Calu3 (cell line): ENCODE results near the gene PRKAA1. TPM values are rescaled to one million over a fixed set of nuclear protein-coding genes. Genes with fewer than 3 reads are reported as not detected.
A peak's percentile ranks its signal among the peaks of the same experiment; 100 is the strongest.

Experiments
- BruUV-seq: library from RNA; stranded (reverse); fragments of 400-500 nt; replicated peaks from 2 replicates; lab custom pipeline; 2021; lab: Mats Ljungman, UMichigan
- CTCF ChIA-PET: fragments of 300-600 bp; sonication (Branson Sonifier 250); formaldehyde crosslinking; loops from one replicate; lab custom pipeline; 2022; ENCODE audit warnings: antibody characterized with exemption; lab: Charles Lee
- DNase-seq: peaks from one replicate; pipeline ENCODE4 v3.0.0; 2022
- H3K27ac Mint-ChIP-seq: one replicate; pipeline ENCODE4 v1.8.0; 2022; ENCODE audit warnings: mixed read lengths; ENCODE audit not compliant: unreplicated experiment
- H3K27me3 Mint-ChIP-seq: one replicate; pipeline ENCODE4 v1.8.0; 2022; ENCODE audit warnings: mixed read lengths; ENCODE audit not compliant: unreplicated experiment
- H3K36me3 Mint-ChIP-seq: one replicate; pipeline ENCODE4 v1.8.0; 2022; ENCODE audit warnings: mild to moderate bottlenecking, moderate library complexity, mixed read lengths; ENCODE audit not compliant: insufficient read depth, unreplicated experiment
- H3K4me1 Mint-ChIP-seq: one replicate; pipeline ENCODE4 v1.8.0; 2022; ENCODE audit warnings: mild to moderate bottlenecking, low read depth, mixed read lengths; ENCODE audit not compliant: unreplicated experiment
- H3K4me3 Mint-ChIP-seq: one replicate; pipeline ENCODE4 v1.8.0; 2022; ENCODE audit warnings: mild to moderate bottlenecking, low read depth, moderate library complexity, mixed read lengths; ENCODE audit not compliant: unreplicated experiment
- H3K9me3 Mint-ChIP-seq: one replicate; pipeline ENCODE4 v1.8.0; 2022; ENCODE audit warnings: low read depth, mixed read lengths; ENCODE audit not compliant: unreplicated experiment
- CTCF ChIP-seq: fragments of 200-600 bp; IDR thresholded peaks from one replicate; pipeline ENCODE4 v1.8.0; 2022; ENCODE audit warnings: antibody characterized with exemption; ENCODE audit not compliant: unreplicated experiment
- intact Hi-C: fragments of 100-400 bp; cut with micrococcal nuclease; formaldehyde crosslinking; loops from one replicate; pipeline ENCODE4 v1.10.0; 2022; ENCODE audit not compliant: unreplicated experiment
- total RNA-seq: library from RNA; stranded (reverse); gene quantifications from 2 replicates; pipeline ENCODE4 v1.2.3, GENCODE V29; 2022

Gene PRKAA1
- total RNA-seq, 1 experiment from 2014 or later, result 118 TPM

GRCh38 chr5:40784916-40785315, 13.3 kb downstream of the PRKAA1 start:
- intact Hi-C loops, result loop anchor here (1.0 kb wide), 1 partner anchor 9 kb away; no protein-coding TSS in a partner anchor
- H3K4me1 Mint-ChIP-seq, result peaks cover 47% of the 10 kb centered on the region
- no peak for DNase-seq
- H3K27me3 Mint-ChIP-seq, result no peaks in the 10 kb centered on the region
- no peak overlapping the region for H3K4me3 Mint-ChIP-seq
- no TSS peak for BruUV-seq
- CTCF ChIA-PET, result interaction anchor here (1.1 to 1.6 kb wide), 3 partner anchors 10 to 58 kb away, joined by 3 to 7 read pairs (median 7); partner anchors contain the start of gene PRKAA1
- TF ChIP-seq CTCF, result no peak
- peaks cover 13% of the 10 kb centered on the region for H3K36me3 Mint-ChIP-seq
- H3K27ac Mint-ChIP-seq, result peak overlapping the region; percentile 74
- no peaks in the 10 kb centered on the region for H3K9me3 Mint-ChIP-seq

GRCh38 chr5:40784027-40784653, 14.0 kb downstream of the PRKAA1 start:
- peaks cover 16% of the 10 kb centered on the region for H3K36me3 Mint-ChIP-seq
- H3K9me3 Mint-ChIP-seq, result no peaks in the 10 kb centered on the region
- H3K27ac Mint-ChIP-seq, result peak overlapping the region; percentile 74
- CTCF ChIA-PET, result interaction anchor here (0.6 to 1.6 kb wide), 5 partner anchors 9 to 59 kb away, joined by 3 to 7 read pairs (median 5); partner anchors contain the start of gene PRKAA1
- no TSS peak for BruUV-seq
- intact Hi-C loops, result loop anchor here (1.0 kb wide), 1 partner anchor 8 kb away; no protein-coding TSS in a partner anchor
- peak; percentile 40 for DNase-seq
- peak overlapping the region; percentile 49 for H3K4me3 Mint-ChIP-seq
- TF ChIP-seq CTCF, result no peak
- peaks cover 47% of the 10 kb centered on the region for H3K4me1 Mint-ChIP-seq
- H3K27me3 Mint-ChIP-seq, result no peaks in the 10 kb centered on the region

GRCh38 chr5:40781843-40782409, 16.2 kb downstream of the PRKAA1 start:
- no TSS peak for BruUV-seq
- no peak for DNase-seq
- H3K27ac Mint-ChIP-seq, result peak overlapping the region; percentile 5
- H3K4me3 Mint-ChIP-seq, result no peak overlapping the region
- no peaks in the 10 kb centered on the region for H3K27me3 Mint-ChIP-seq
- peaks cover 20% of the 10 kb centered on the region for H3K36me3 Mint-ChIP-seq
- peaks cover 49% of the 10 kb centered on the region for H3K4me1 Mint-ChIP-seq
- H3K9me3 Mint-ChIP-seq, result no peaks in the 10 kb centered on the region
- no peak for TF ChIP-seq CTCF
- intact Hi-C loops, result no loop called here
- CTCF ChIA-PET, result no interaction called here

GRCh38 chr5:40780858-40781257, 17.3 kb downstream of the PRKAA1 start:
- intact Hi-C loops, result no loop called here
- H3K27ac Mint-ChIP-seq, result peak overlapping the region; percentile 22
- H3K4me1 Mint-ChIP-seq, result peaks cover 53% of the 10 kb centered on the region
- H3K27me3 Mint-ChIP-seq, result no peaks in the 10 kb centered on the region
- CTCF ChIA-PET, result no interaction called here
- TF ChIP-seq CTCF, result no peak
- DNase-seq, result no peak
- no peak overlapping the region for H3K4me3 Mint-ChIP-seq
- no TSS peak for BruUV-seq
- peaks cover 31% of the 10 kb centered on the region for H3K36me3 Mint-ChIP-seq
- H3K9me3 Mint-ChIP-seq, result no peaks in the 10 kb centered on the region
